Smooth muscle cell (in vitro differentiated cells): ENCODE data around the gene AGAP1. TPM values are rescaled to one million over a fixed set of nuclear protein-coding genes. Genes with fewer than 3 reads are reported as not detected.

ENCODE experiments used
- DNase-seq: peaks from one replicate; lab custom pipeline; 2025; ENCODE audit not compliant: unreplicated experiment; lab: John Stamatoyannopoulos, UW
- H2AFZ ChIP-seq: fragments of 200-600 bp; sonication (generic); 2 replicates; pipeline ENCODE4 v1.6.0; 2016; ENCODE audit warnings: antibody characterized with exemption, low read depth, mild to moderate bottlenecking
- H3F3A ChIP-seq: fragments of 200-600 bp; sonication (generic); 2 replicates; pipeline ENCODE4 v1.6.0; 2017; ENCODE audit warnings: antibody characterized with exemption, low read depth
- H3K27ac ChIP-seq: fragments of 200-600 bp; sonication (generic); 2 replicates; pipeline ENCODE4 v1.5.1; 2016; ENCODE audit warnings: low read depth, mild to moderate bottlenecking
- H3K27me3 ChIP-seq: fragments of 200-600 bp; sonication (generic); 2 replicates; pipeline ENCODE4 v1.6.1; 2016; ENCODE audit warnings: low read depth, mild to moderate bottlenecking
- H3K36me3 ChIP-seq: fragments of 200-600 bp; sonication (generic); 2 replicates; pipeline ENCODE4 v1.5.1; 2016; ENCODE audit warnings: low read depth
- H3K4me1 ChIP-seq: fragments of 200-600 bp; sonication (generic); 2 replicates; pipeline ENCODE4 v1.5.1; 2016; ENCODE audit warnings: low read depth
- H3K4me2 ChIP-seq: fragments of 200-600 bp; sonication (generic); 2 replicates; pipeline ENCODE4 v1.6.0; 2016; ENCODE audit warnings: mild to moderate bottlenecking
- H3K4me3 ChIP-seq: fragments of 200-600 bp; sonication (generic); 2 replicates; pipeline ENCODE4 v1.5.1; 2016; ENCODE audit warnings: mild to moderate bottlenecking
- H3K79me2 ChIP-seq: fragments of 200-600 bp; sonication (generic); 2 replicates; pipeline ENCODE4 v1.6.0; 2016; ENCODE audit warnings: low read depth, mild to moderate bottlenecking
- H3K9ac ChIP-seq: fragments of 200-600 bp; sonication (generic); 2 replicates; pipeline ENCODE4 v1.6.0; 2016; ENCODE audit warnings: low read depth
- H3K9me3 ChIP-seq: fragments of 200-600 bp; sonication (generic); replicated peaks from 2 replicates; pipeline ENCODE4 v1.5.1; 2016; ENCODE audit warnings: low read depth
- H4K20me1 ChIP-seq: fragments of 200-600 bp; sonication (generic); 2 replicates; pipeline ENCODE4 v1.6.0; 2016; ENCODE audit warnings: low read depth
- CTCF ChIP-seq: fragments of 200-600 bp; sonication (generic); IDR thresholded peaks from 2 replicates; pipeline ENCODE4 v1.5.1; 2017; ENCODE audit warnings: borderline replicate concordance, mild to moderate bottlenecking, antibody characterized with exemption; ENCODE audit not compliant: insufficient read depth, poor library complexity, severe bottlenecking
- WGBS: methylation state at CpG from one replicate; pipeline ENCODE4 v1.1.7; 2016; ENCODE audit warnings: low lambda C conversion rate; 5-methylcytosine and 5-hydroxymethylcytosine counted together
- polyA plus RNA-seq: library from polyadenylated mRNA; unstranded; fragments of >200 nt; fragmentation: Nextera tagmentation; extraction: Ambion mirVana; gene quantifications from 2 replicates; pipeline ENCODE4 v1.2.1, GENCODE V29; 2016
- total RNA-seq: library from RNA; depleted of rRNA; stranded (reverse); fragments of >200 nt; gene quantifications from 2 replicates; pipeline ENCODE4 v1.2.3, GENCODE V29; 2014

Gene AGAP1
- total and polyA plus RNA-seq, 2 experiments from 2014 or later = 3.9 to 9.8 TPM

GRCh38 chr2:235848055-235848454 lies 354.2 kb downstream of the AGAP1 start:
- H3F3A ChIP-seq = no peaks in the 10 kb centered on the region
- no peak overlapping the region for H3K4me2 ChIP-seq
- DNase-seq = no peak
- no peak overlapping the region for H2AFZ ChIP-seq
- H3K27ac ChIP-seq = no peak overlapping the region
- peaks cover 19% of the 10 kb centered on the region for H4K20me1 ChIP-seq
- no peak overlapping the region for H3K4me3 ChIP-seq
- no peaks in the 10 kb centered on the region for H3K36me3 ChIP-seq
- WGBS = 100% methylated on average over 4 of the region's 4 CpGs
- no peaks in the 10 kb centered on the region for H3K79me2 ChIP-seq
- H3K27me3 ChIP-seq = no peaks in the 10 kb centered on the region
- peaks cover 14% of the 10 kb centered on the region for H3K4me1 ChIP-seq
- H3K9me3 ChIP-seq = no peaks in the 10 kb centered on the region
- no peak overlapping the region for H3K9ac ChIP-seq
- TF ChIP-seq CTCF = no peak

GRCh38 chr2:235848946-235849345 lies 355.1 kb downstream of the AGAP1 start:
- whole genome bisulfite sequencing = 97% methylated on average over 7 of the region's 7 CpGs
- no peak for DNase-seq
- no peaks in the 10 kb centered on the region for H3K9me3 ChIP-seq
- no peak overlapping the region for H2AFZ ChIP-seq
- peaks cover 17% of the 10 kb centered on the region for H3K4me1 ChIP-seq
- H3K4me2 ChIP-seq = no peak overlapping the region
- H3K79me2 ChIP-seq = no peaks in the 10 kb centered on the region
- TF ChIP-seq CTCF = no peak
- H3K36me3 ChIP-seq = no peaks in the 10 kb centered on the region
- H3K27ac ChIP-seq = no peak overlapping the region
- no peaks in the 10 kb centered on the region for H3K27me3 ChIP-seq
- no peak overlapping the region for H3K9ac ChIP-seq
- H3F3A ChIP-seq = no peaks in the 10 kb centered on the region
- no peak overlapping the region for H3K4me3 ChIP-seq
- peaks cover 19% of the 10 kb centered on the region for H4K20me1 ChIP-seq

GRCh38 chr2:235849489-235849888 lies 355.6 kb downstream of the AGAP1 start:
- Histone ChIP-seq H3K4me2 (no peak overlapping the region), H3K27me3 (no peaks in the 10 kb centered on the region), H3K4me3 (no peak overlapping the region), H3K9me3 (no peaks in the 10 kb centered on the region), H4K20me1 (peaks cover 22% of the 10 kb centered on the region), H3K79me2 (no peaks in the 10 kb centered on the region), H3F3A (no peaks in the 10 kb centered on the region), H3K4me1 (peaks cover 17% of the 10 kb centered on the region), H3K9ac (no peak overlapping the region), H3K36me3 (no peaks in the 10 kb centered on the region), H3K27ac (no peak overlapping the region), H2AFZ (no peak overlapping the region)
- 94% methylated on average over 10 of the region's 10 CpGs for WGBS
- DNase-seq = no peak
- TF ChIP-seq CTCF = no peak

- peaks cover 17% of the 10 kb centered on the region for H3K4me1 ChIP-seq
- no peaks in the 10 kb centered on the region for H3K9me3 ChIP-seq
- H3K9ac ChIP-seq = no peak overlapping the region
- H3K4me3 ChIP-seq = no peak overlapping the region
- H3K27ac ChIP-seq = no peak overlapping the region
- H4K20me1 ChIP-seq = peaks cover 22% of the 10 kb centered on the region
- DNase-seq = no peak
- no peaks in the 10 kb centered on the region for H3K79me2 ChIP-seq
- H2AFZ ChIP-seq = no peak overlapping the region
- H3K27me3 ChIP-seq = no peaks in the 10 kb centered on the region
- TF ChIP-seq CTCF = no peak
- no peaks in the 10 kb centered on the region for H3F3A ChIP-seq
- no peak overlapping the region for H3K4me2 ChIP-seq
- H3K36me3 ChIP-seq = no peaks in the 10 kb centered on the region
- 88% methylated on average over 5 of the region's 5 CpGs for WGBS
Observed at GRCh38 chr2:235850289-235850688, 356.4 kb downstream of the AGAP1 start.
